Islet of Langerhans (tissue), 1 donor: ENCODE data around the gene KNOP1.

Experiments
- FAIRE-seq: peaks from one replicate; lab custom pipeline; 2011; peaks lifted over from hg19 to GRCh38; lab: Jason Lieb, UNC

Gene KNOP1

GRCh38 chr16:19717741-19718623 is at the start of gene KNOP1, which contains the start of gene IQCK:
KNOP1 (minus strand) TSS chr16:19718227; CDS start chr16:19715035, 3,192 bp downstream.
IQCK (plus strand) TSS chr16:19718271; CDS start chr16:19718307, 36 bp downstream.
- no peak for FAIRE-seq

- FAIRE-seq, result no peak
Measured at GRCh38 chr16:19767497-19767896, 49.5 kb upstream of the KNOP1 start.

GRCh38 chr16:19766988-19767387 is 49.0 kb upstream of the KNOP1 start:
- no peak for FAIRE-seq

GRCh38 chr16:19766554-19766884 is 48.5 kb upstream of the KNOP1 start:
- FAIRE-seq, result no peak

GRCh38 chr16:19765860-19766553 is 48.0 kb upstream of the KNOP1 start:
- FAIRE-seq, result no peak

GRCh38 chr16:19760356-19761060 is 42.5 kb upstream of the KNOP1 start:
- no peak for FAIRE-seq

GRCh38 chr16:19757762-19758595 is 40.0 kb upstream of the KNOP1 start:
- FAIRE-seq, result no peak

GRCh38 chr16:19757026-19757425 is 39.0 kb upstream of the KNOP1 start:
- no peak for FAIRE-seq

GRCh38 chr16:19755268-19755667 is 37.2 kb upstream of the KNOP1 start:
- FAIRE-seq, result no peak

GRCh38 chr16:19754644-19755036 is 36.6 kb upstream of the KNOP1 start:
- FAIRE-seq, result no peak

GRCh38 chr16:19753815-19754643 is 36.0 kb upstream of the KNOP1 start:
- peak; percentile 33 for FAIRE-seq

- FAIRE-seq, result no peak
Measured at GRCh38 chr16:19751478-19752385, 33.7 kb upstream of the KNOP1 start.

GRCh38 chr16:19749571-19750080 is 31.6 kb upstream of the KNOP1 start:
- no peak for FAIRE-seq

GRCh38 chr16:19748389-19749168 is 30.6 kb upstream of the KNOP1 start:
- no peak for FAIRE-seq

- no peak for FAIRE-seq
Measured at GRCh38 chr16:19746561-19746960, 28.5 kb upstream of the KNOP1 start.

GRCh38 chr16:19745286-19746010 is 27.4 kb upstream of the KNOP1 start:
- no peak for FAIRE-seq

- FAIRE-seq, result no peak
Measured at GRCh38 chr16:19744670-19745069, 26.6 kb upstream of the KNOP1 start.

GRCh38 chr16:19743816-19744159 is 25.8 kb upstream of the KNOP1 start:
- no peak for FAIRE-seq
